Heart right ventricle (tissue), 16 donors: ENCODE data around the gene TANGO6. TPM values are rescaled to one million over a fixed set of nuclear protein-coding genes. Genes with fewer than 3 reads are reported as not detected.

ENCODE experiments used
- ATAC-seq, 8 donors: fragments of 200-7000 bp; cut with Tn5 transposase; one replicate each; pipeline ENCODE4 v1.9.1; 2020; ENCODE audit warnings: mild to moderate bottlenecking in 8 of 8, moderate library complexity in 8 of 8, moderate number of reproducible peaks in 1 of 8
- DNase-seq, 2 donors: peaks; one replicate each; pipeline ENCODE4 v3.0.0-alpha.2; 2020
- H3K27ac ChIP-seq, 10 donors: fragments of 200-600 bp; sonication (generic) in 2 of 10; one replicate each; pipeline versions ENCODE4 v1.5.0 to v1.8.0; 2020 to 2022; ENCODE audit warnings: mild to moderate bottlenecking in 3 of 10
- H3K27me3 ChIP-seq, 7 donors: fragments of 200-600 bp; one replicate each; pipeline ENCODE4 v1.8.0; 2021 to 2022; ENCODE audit warnings: mild to moderate bottlenecking in 2 of 7
- H3K36me3 ChIP-seq, 9 donors: fragments of 200-600 bp; sonication (generic) in 1 of 9; one replicate each; pipeline versions ENCODE4 v1.5.0 to v1.8.0; 2020 to 2022; ENCODE audit warnings: mild to moderate bottlenecking in 2 of 9
- H3K4me1 ChIP-seq, 9 donors: fragments of 200-600 bp; sonication (generic) in 1 of 9; one replicate each; pipeline versions ENCODE4 v1.5.0 to v1.8.0; 2020 to 2022; ENCODE audit warnings: mild to moderate bottlenecking in 4 of 9
- H3K4me3 ChIP-seq, 10 donors: fragments of 200-600 bp; sonication (generic) in 2 of 10; one replicate each; pipeline versions ENCODE4 v1.5.0 to v1.8.0; 2020 to 2022; ENCODE audit warnings: mild to moderate bottlenecking in 7 of 10, moderate library complexity in 2 of 10
- H3K9me3 ChIP-seq, 11 donors: fragments of 200-600 bp in 10 of 11; sonication (generic) in 2 of 11; one replicate each; pipeline versions ENCODE4 v1.5.0 to v1.8.0; 2013 to 2022; ENCODE audit warnings: mild to moderate bottlenecking in 2 of 11, control low read depth in 1 of 11, moderate library complexity in 1 of 11
- CTCF ChIP-seq, 9 donors: fragments of 200-600 bp; sonication (generic) in 2 of 9; IDR thresholded peaks; one replicate each; pipeline versions ENCODE4 v1.5.0 to v1.8.0; 2021 to 2022; ENCODE audit warnings: antibody characterized with exemption in 9 of 9, mild to moderate bottlenecking in 5 of 9, moderate library complexity in 1 of 9
- WGBS, 2 donors: extraction: QIAGEN DNeasy Blood & Tissue Kit; methylation state at CpG; one replicate each; pipeline ENCODE4 v1.1.7; 2013; ENCODE audit warnings: inconsistent platforms in 1 of 2; 5-methylcytosine and 5-hydroxymethylcytosine counted together
- intact Hi-C, 10 donors: fragments of 100-400 bp; cut with DNase I; formaldehyde crosslinking; loops; one replicate each; pipeline versions ENCODE4 v1.11.1 to v1.14.2; 2022
- polyA plus RNA-seq, 2 donors: library from polyadenylated mRNA; stranded (reverse); fragments of 200-250 nt; gene quantifications; one replicate each; pipeline ENCODE4 v1.2.3, GENCODE V29; 2013
- total RNA-seq, 10 donors: library from RNA; stranded (reverse); fragmentation: NEBNext Ultra II Directional in 3 of 10; extraction: Animal tissue kit (Norgen Biotek cat#: 25700) in 3 of 10; gene quantifications; one replicate each; pipeline versions ENCODE4 v1.2.1 to v1.2.4, GENCODE V29; 2021 to 2023
- donor health status: Arrhythmogenic right ventricular cardiomyopathy.
- donor health status: ischemic (EF 13 %, LVEDD 7.1; RV severe dilation, severe dysfunction).
- donor health status: healthy with polysubstance abuse.
- donor health status: DM: no; HTN: yes; CAD: no.
- donor health status: DM: no; HTN: no; CAD: no.
- donor health status: ischemic (EF 25% LVEDD 6.9; RV normal size, moderate dysfunction).
- donor health status: ischemic (EF 25% LVEDD 5.7; RV mildly dilated, moderate dysfunction).
- donor health status: healthy.
- donor health status: DM: yes; HTN: yes; CAD: no.
- donor health status: Ischemic cardiomyopathy.
- donor health status: ischemic (EF 35%, LVEDD 5.7; RV mildly dilated, moderate dysfunction).
- donor health status: nonischemic (EF 11% LVEDD 7.7; RV severe dilation, severe dysfunction).
- donor health status: DM: yes; HTN: yes; CAD: no.
- donor health status: PGD.
- donor health status: ischemic (EF 29% LVEDD 5.4; RV normal size, mild dysfunction).
- donor health status: nonischemic (EF 23%, LVEDD 6.1; RV moderate dilation, normal function).

TANGO6 gene
- total and polyA plus RNA-seq, 12 donors, result 1.8 to 12.9 (median 8.0) TPM

GRCh38 chr16:68859828-68860227, 16.5 kb downstream of the TANGO6 start:
- WGBS, 2 donors, result 93 to 96% methylated on average over 4 of the region's 4 CpGs
- no peak for DNase-seq
- H3K27ac ChIP-seq, result no peak overlapping the region

GRCh38 chr16:68860978-68861892, 17.9 kb downstream of the TANGO6 start:
- peaks cover 0 to 5% (median 0%) of the 10 kb centered on the region in 11 donors for H3K9me3 ChIP-seq
- H3K4me3 ChIP-seq, result no peak overlapping the region
- TF ChIP-seq CTCF (IDR thresholded peaks at IDR 0.05), result no peak
- H3K36me3 ChIP-seq, result peaks cover 0 to 60% (median 18%) of the 10 kb centered on the region in 9 donors
- no peaks in the 10 kb centered on the region for H3K4me1 ChIP-seq
- H3K27ac ChIP-seq, result no peak overlapping the region
- WGBS, 2 donors, result 90 to 93% methylated on average over 15 of the region's 15 CpGs
- DNase-seq (no peak), ATAC-seq (no peak)
- H3K27me3 ChIP-seq, result no peaks in the 10 kb centered on the region
- intact Hi-C loops, result no loop called here

More at GRCh38 chr16:68859828-68860227, 16.5 kb downstream of the TANGO6 start:
- intact Hi-C loops, result no loop called here
- peaks cover 0 to 5% (median 0%) of the 10 kb centered on the region in 11 donors for H3K9me3 ChIP-seq
- H3K27me3 ChIP-seq, result no peaks in the 10 kb centered on the region
- H3K4me3 ChIP-seq, result no peak overlapping the region
- TF ChIP-seq CTCF (IDR thresholded peaks at IDR 0.05), result no peak
- no peaks in the 10 kb centered on the region for H3K4me1 ChIP-seq
- peaks cover 0 to 51% (median 18%) of the 10 kb centered on the region in 9 donors for H3K36me3 ChIP-seq
- ATAC-seq, result no peak

GRCh38 chr16:68866933-68867332, 23.6 kb downstream of the TANGO6 start:
- H3K4me3 ChIP-seq, result no peak overlapping the region
- DNase-seq, result no peak
- H3K9me3 ChIP-seq, result peaks cover 0 to 4% (median 0%) of the 10 kb centered on the region in 11 donors
- H3K4me1 ChIP-seq, result no peaks in the 10 kb centered on the region
- peaks cover 0 to 86% (median 18%) of the 10 kb centered on the region in 9 donors for H3K36me3 ChIP-seq
- ATAC-seq, result no peak
- H3K27ac ChIP-seq, result no peak overlapping the region
- H3K27me3 ChIP-seq, result no peaks in the 10 kb centered on the region
- 92 to 97% methylated on average over 6 of the region's 6 CpGs for WGBS, 2 donors
- intact Hi-C loops, result no loop called here
- no peak for TF ChIP-seq CTCF (IDR thresholded peaks at IDR 0.05)

GRCh38 chr16:68869492-68870088, 26.3 kb downstream of the TANGO6 start:
- no peak overlapping the region for H3K27ac ChIP-seq
- H3K4me1 ChIP-seq, result no peaks in the 10 kb centered on the region
- intact Hi-C loops, result no loop called here
- 83 to 88% methylated on average over 4 of the region's 4 CpGs for WGBS, 2 donors
- TF ChIP-seq CTCF (IDR thresholded peaks at IDR 0.05), result no peak
- ATAC-seq, result no peak
- H3K4me3 ChIP-seq, result no peak overlapping the region
- H3K27me3 ChIP-seq, result no peaks in the 10 kb centered on the region
- peaks cover 0 to 4% (median 0%) of the 10 kb centered on the region in 11 donors for H3K9me3 ChIP-seq
- DNase-seq, result no peak
- peaks cover 0 to 86% (median 10%) of the 10 kb centered on the region in 9 donors for H3K36me3 ChIP-seq
